H1 (cell line): ENCODE measurements around the gene MTR. TPM values are rescaled to one million over a fixed set of nuclear protein-coding genes. Genes with fewer than 3 reads are reported as not detected.

Experiments
- CTCF ChIA-PET: fragments of 300-600 bp; sonication (Branson Sonifier 250); formaldehyde crosslinking; loops from one replicate; lab custom pipeline; 2021; ENCODE audit not compliant: partially characterized antibody; lab: Charles Lee
- POLR2A ChIA-PET: fragments of 300-600 bp; sonication (Branson Sonifier 250); formaldehyde crosslinking; loops from one replicate; lab custom pipeline; 2021; ENCODE audit warnings: inconsistent platforms; ENCODE audit not compliant: partially characterized antibody; lab: Charles Lee
- DNase-seq, 2 experiments: peaks; one replicate each; pipeline versions ENCODE4 v3.0.0 to v3.0.0-alpha.2; 2010 to 2022; ENCODE audit warnings: low spot score in 2 of 2, low read depth in 1 of 2, mixed read lengths in 1 of 2
- FAIRE-seq: peaks from 2 replicates; lab custom pipeline; 2011; peaks lifted over from hg19 to GRCh38; lab: Jason Lieb, UNC
- H2AFZ ChIP-seq: 2 replicates; pipeline ENCODE4 v1.8.1; 2012; ENCODE audit warnings: low read length, inconsistent platforms
- H2AK5ac ChIP-seq: 2 replicates; pipeline ENCODE4 v1.6.1; 2013; ENCODE audit warnings: low read depth, low read length
- H2BK120ac ChIP-seq: replicated peaks from 2 replicates; pipeline ENCODE3; 2013; ENCODE audit warnings: low read depth, low read length, inconsistent platforms
- H2BK12ac ChIP-seq: 2 replicates; pipeline ENCODE4 v1.6.1; 2013; ENCODE audit warnings: low read depth, low read length
- H2BK15ac ChIP-seq: 2 replicates; pipeline ENCODE4 v1.6.1; 2013; ENCODE audit warnings: low read length
- H2BK20ac ChIP-seq: 2 replicates; pipeline ENCODE4 v1.6.1; 2013; ENCODE audit warnings: low read length
- H2BK5ac ChIP-seq: 2 replicates; pipeline ENCODE4 v1.6.1; 2013; ENCODE audit warnings: low read depth, low read length
- H3K14ac ChIP-seq: 2 replicates; pipeline ENCODE4 v1.6.1; 2013; ENCODE audit warnings: inconsistent platforms; ENCODE audit not compliant: insufficient read length
- H3K18ac ChIP-seq: 2 replicates; pipeline ENCODE4 v1.6.1; 2013; ENCODE audit warnings: low read length; ENCODE audit errors: extremely low read depth
- H3K23ac ChIP-seq: 2 replicates; pipeline ENCODE4 v1.6.1; 2013; ENCODE audit warnings: inconsistent platforms; ENCODE audit not compliant: insufficient read length
- H3K23me2 ChIP-seq: 2 replicates; pipeline ENCODE4 v1.6.1; 2013; ENCODE audit warnings: low read depth, low read length
- H3K27ac ChIP-seq: 2 replicates; pipeline ENCODE4 v1.6.1; 2011; ENCODE audit warnings: low read depth, low read length, inconsistent platforms
- H3K27me3 ChIP-seq, 4 experiments: replicated peaks in 1 of 4; 1 replicate in 1 of 4; 2 replicates in 3 of 4; pipeline versions ENCODE4 v1.6.1 to v1.8.1; 2011 to 2013; ENCODE audit warnings: low read length in 3 of 4, mild to moderate bottlenecking in 3 of 4, inconsistent platforms in 2 of 4, mixed read lengths in 2 of 4, moderate library complexity in 1 of 4; ENCODE audit not compliant: control insufficient read depth in 3 of 4, insufficient read depth in 3 of 4; ENCODE audit errors: extremely low read depth in 1 of 4
- H3K36me3 ChIP-seq, 4 experiments: 2 replicates each; pipeline versions ENCODE4 v1.6.1 to v1.8.1; 2011 to 2013; ENCODE audit warnings: mild to moderate bottlenecking in 4 of 4, low read length in 3 of 4, moderate library complexity in 2 of 4, control low read depth in 1 of 4, inconsistent platforms in 1 of 4; ENCODE audit not compliant: insufficient read depth in 4 of 4, control insufficient read depth in 2 of 4
- H3K4ac ChIP-seq: replicated peaks from 2 replicates; pipeline ENCODE3; 2013; ENCODE audit warnings: low read length, low read depth, mixed read lengths, inconsistent platforms; ENCODE audit not compliant: insufficient read length
- H3K4me1 ChIP-seq, 4 experiments: replicated peaks in 1 of 4; 1 replicate in 1 of 4; 2 replicates in 3 of 4; pipeline versions ENCODE4 v1.6.1 to v1.8.1; 2011 to 2013; ENCODE audit warnings: low read length in 3 of 4, inconsistent platforms in 2 of 4, mixed read lengths in 1 of 4; ENCODE audit not compliant: insufficient read depth in 4 of 4, control insufficient read depth in 3 of 4
- H3K4me2 ChIP-seq, 2 experiments: 2 replicates each; pipeline versions ENCODE4 v1.6.1 to v1.8.1; 2011 to 2013; ENCODE audit warnings: low read depth in 2 of 2, low read length in 2 of 2, control low read depth in 1 of 2, inconsistent platforms in 1 of 2, mild to moderate bottlenecking in 1 of 2; ENCODE audit not compliant: insufficient read depth in 1 of 2
- H3K4me3 ChIP-seq, 4 experiments: fragments of 200-600, 300-600 bp in 1 of 4; sonication (generic), shearing (Covaris generic), sonication (Bioruptor Twin) in 1 of 4; 2 replicates each; pipeline versions ENCODE4 v1.5.1 to v1.8.1; 2011 to 2016; ENCODE audit warnings: low read length in 4 of 4, low read depth in 3 of 4, control low read depth in 2 of 4, inconsistent platforms in 2 of 4, mild to moderate bottlenecking in 2 of 4, mixed read lengths in 1 of 4, moderate library complexity in 1 of 4; ENCODE audit not compliant: insufficient read depth in 2 of 4; ENCODE audit errors: extremely low read depth in 1 of 4
- H3K56ac ChIP-seq: replicated peaks from 2 replicates; pipeline ENCODE3; 2013; ENCODE audit warnings: low read depth, mild to moderate bottlenecking, mixed read lengths, low read length, inconsistent platforms; ENCODE audit not compliant: insufficient read length
- H3K79me1 ChIP-seq: 2 replicates; pipeline ENCODE4 v1.6.1; 2013; ENCODE audit warnings: low read depth, low read length, control low read depth
- H3K79me2 ChIP-seq, 2 experiments: 2 replicates each; pipeline versions ENCODE4 v1.6.1 to v1.8.1; 2012 to 2013; ENCODE audit warnings: low read length in 2 of 2, mild to moderate bottlenecking in 2 of 2, inconsistent platforms in 1 of 2; ENCODE audit not compliant: insufficient read depth in 2 of 2, control insufficient read depth in 1 of 2
- H3K9ac ChIP-seq, 4 experiments: replicated peaks in 1 of 4; 1 replicate in 1 of 4; 2 replicates in 3 of 4; pipeline versions ENCODE4 v1.6.1 to v1.8.1; 2011 to 2013; ENCODE audit warnings: low read depth in 3 of 4, low read length in 3 of 4, control low read depth in 2 of 4, mild to moderate bottlenecking in 2 of 4, moderate library complexity in 2 of 4, inconsistent platforms in 1 of 4; ENCODE audit errors: extremely low read depth in 1 of 4
- H3K9me3 ChIP-seq, 2 experiments: 2 replicates each; pipeline versions ENCODE4 v1.6.1 to v1.8.1; 2012 to 2013; ENCODE audit warnings: mild to moderate bottlenecking in 2 of 2, moderate library complexity in 2 of 2, control low read depth in 1 of 2, inconsistent platforms in 1 of 2, low read depth in 1 of 2, low read length in 1 of 2, mixed read lengths in 1 of 2; ENCODE audit not compliant: insufficient read depth in 2 of 2
- H4K20me1 ChIP-seq, 2 experiments: replicated peaks in 1 of 2; 2 replicates each; pipeline versions ENCODE3 to v1.8.1; 2011 to 2013; ENCODE audit warnings: inconsistent platforms in 2 of 2, low read length in 2 of 2, mild to moderate bottlenecking in 1 of 2; ENCODE audit not compliant: insufficient read depth in 2 of 2, control insufficient read depth in 1 of 2
- H4K5ac ChIP-seq: 2 replicates; pipeline ENCODE4 v1.6.1; 2013; ENCODE audit warnings: low read length, low read depth, mixed read lengths, inconsistent platforms; ENCODE audit not compliant: insufficient read length
- H4K8ac ChIP-seq: 2 replicates; pipeline ENCODE4 v1.8.0; 2013; ENCODE audit warnings: mild to moderate bottlenecking, moderate library complexity, low read length, inconsistent platforms; ENCODE audit not compliant: insufficient read depth; ENCODE audit errors: extremely low read depth
- H4K91ac ChIP-seq: replicated peaks from 2 replicates; pipeline ENCODE3; 2013; ENCODE audit warnings: low read length, mixed read lengths, inconsistent platforms; ENCODE audit not compliant: insufficient read length
- BRCA1 ChIP-seq: IDR thresholded peaks from 2 replicates; pipeline ENCODE4 v1.6.1; 2012; ENCODE audit warnings: low read depth, low read length, improper control_type of control experiment
- CBX5 ChIP-seq: fragments of 300-800, 300-1000 bp; sonication (generic); IDR thresholded peaks from 2 replicates; pipeline ENCODE4 v1.7.1; 2016; ENCODE audit warnings: antibody characterized with exemption, low read length, low read depth
- CTCF ChIP-seq, 3 experiments: IDR thresholded peaks; 1 replicate in 2 of 3; 2 replicates in 1 of 3; pipeline versions ENCODE4 v1.5.1 to v1.6.1; 2011; ENCODE audit warnings: low read length in 3 of 3, mild to moderate bottlenecking in 3 of 3, inconsistent platforms in 2 of 3, low read depth in 1 of 3, moderate library complexity in 1 of 3; ENCODE audit not compliant: insufficient read depth in 1 of 3; ENCODE audit errors: control extremely low read depth in 1 of 3
- EP300 ChIP-seq, 2 experiments: IDR thresholded peaks; 1 replicate in 1 of 2; 2 replicates in 1 of 2; pipeline ENCODE4 v1.6.1; 2011 to 2012; ENCODE audit warnings: low read depth in 2 of 2, low read length in 2 of 2, mild to moderate bottlenecking in 2 of 2, borderline replicate concordance in 1 of 2, inconsistent platforms in 1 of 2, moderate library complexity in 1 of 2
- GTF2F1 ChIP-seq: IDR thresholded peaks from 2 replicates; pipeline ENCODE4 v1.6.1; 2012; ENCODE audit warnings: low read depth, low read length, improper control_type of control experiment, borderline replicate concordance
- MAFK ChIP-seq: IDR thresholded peaks from 2 replicates; pipeline ENCODE4 v1.6.1; 2012; ENCODE audit warnings: low read depth, mild to moderate bottlenecking, improper control_type of control experiment, low read length
- POU5F1 ChIP-seq: IDR thresholded peaks from 2 replicates; pipeline ENCODE4 v1.6.1; 2011; ENCODE audit warnings: low read depth, mild to moderate bottlenecking, low read length, moderate library complexity
- RAD21 ChIP-seq, 2 experiments: IDR thresholded peaks in 1 of 2; conservative IDR thresholded peaks in 1 of 2; 2 replicates each; pipeline ENCODE4 v1.6.1; 2011; ENCODE audit warnings: low read depth in 2 of 2, low read length in 2 of 2, improper control_type of control experiment in 1 of 2, inconsistent platforms in 1 of 2, mild to moderate bottlenecking in 1 of 2, moderate library complexity in 1 of 2
- SIN3A ChIP-seq, 2 experiments: IDR thresholded peaks in 1 of 2; conservative IDR thresholded peaks in 1 of 2; 2 replicates each; pipeline ENCODE4 v1.6.1; 2011 to 2012; ENCODE audit warnings: low read length in 2 of 2, improper control_type of control experiment in 1 of 2, low read depth in 1 of 2, mild to moderate bottlenecking in 1 of 2
- SUZ12 ChIP-seq: fragments of 200-600 bp; sonication (generic); IDR thresholded peaks from 2 replicates; pipeline ENCODE4 v1.6.1; 2012; ENCODE audit warnings: mild to moderate bottlenecking, inconsistent platforms, low read length, moderate library complexity, mixed read lengths
- WGBS, 2 experiments: shearing (Covaris generic) in 1 of 2; methylation state at CpG; one replicate each; pipeline versions ENCODE4 v1.1.6 to v1.1.7; 2013 to 2015; ENCODE audit warnings: low lambda C conversion rate in 2 of 2, mixed read lengths in 2 of 2, inconsistent platforms in 1 of 2, low coverage in 1 of 2, missing lambda C conversion rate in 1 of 2; ENCODE audit not compliant: insufficient replicate concordance in 2 of 2, insufficient coverage in 1 of 2, insufficient read length in 1 of 2; ENCODE audit errors: extremely low coverage in 1 of 2, missing lambda C conversion rate in 1 of 2; 5-methylcytosine and 5-hydroxymethylcytosine counted together
- polyA plus RNA-seq, 7 experiments: library from polyadenylated mRNA; depleted of rRNA in 3 of 7; stranded (reverse) in 5 of 7; unstranded in 2 of 7; fragments of >200 nt in 5 of 7; fragments of 200-250 nt in 2 of 7; gene quantifications; 1 replicate in 5 of 7; 2 replicates in 1 of 7; 4 replicates in 1 of 7; pipeline versions ENCODE4 v1.2.1 to v1.2.3, GENCODE V29; 2011 to 2013; ENCODE audit warnings: missing spikeins in 2 of 7, mixed read lengths in 2 of 7
- total RNA-seq: library from RNA; stranded (reverse); fragmentation: NEBNext Ultra II Directional; extraction: Animal tissue kit (Norgen Biotek cat#: 25700); gene quantifications from 2 replicates; pipeline ENCODE4 v1.2.1, GENCODE V29; 2021

MTR gene
- total and polyA plus RNA-seq, 2 of the 8 experiments (the other 6 are each of a cell fraction or from before 2014, with no cell fraction given), result 4.8 to 27.4 TPM

GRCh38 chr1:236875975-236876374 is 80.9 kb downstream of the MTR start:
- Histone ChIP-seq H3K4me3 (no peak overlapping the region), H4K91ac (no peak overlapping the region), H3K14ac (no peak overlapping the region), H3K9ac (no peak overlapping the region), H4K20me1 (no peaks in the 10 kb centered on the region), H4K5ac (no peak overlapping the region), H3K79me2 (no peaks in the 10 kb centered on the region), H3K4me1 (no peaks in the 10 kb centered on the region), H4K8ac (no peak overlapping the region), H3K27ac (no peak overlapping the region), H3K23me2 (no peaks in the 10 kb centered on the region), H2BK12ac (no peak overlapping the region), H3K4ac (no peak overlapping the region), H2BK5ac (no peak overlapping the region), H3K4me2 (no peak overlapping the region), H3K56ac (no peak overlapping the region), H3K27me3 (no peaks in the 10 kb centered on the region), H3K18ac (no peak overlapping the region), H2AK5ac (no peak overlapping the region), H3K9me3 (no peaks in the 10 kb centered on the region), H2BK20ac (no peak overlapping the region), H2BK15ac (no peak overlapping the region), H2BK120ac (no peak overlapping the region), H2AFZ (no peak overlapping the region), H3K23ac (no peak overlapping the region), H3K79me1 (no peaks in the 10 kb centered on the region), H3K36me3 (peaks cover 0 to 5% (median 1%) of the 10 kb centered on the region in 4 experiments; a peak in 3 of 8 replicates)
- ChIA-PET CTCF (no interaction called here), POLR2A (no interaction called here)
- no peak for TF ChIP-seq CBX5
- TF ChIP-seq MAFK, result no peak
- no peak for TF ChIP-seq EP300 (IDR thresholded peaks at IDR 0.05; ENCODE audit: borderline replicate concordance in 1 of 2, low read depth in 2 of 2, low read length in 2 of 2)
- TF ChIP-seq BRCA1, result no peak
- no peak for TF ChIP-seq SIN3A (conservative IDR thresholded peaks at IDR 0.05 in 1 of 2, IDR thresholded peaks at IDR 0.05 in 1 of 2; ENCODE audit: low read depth in 1 of 2, low read length in 2 of 2)
- TF ChIP-seq CTCF (IDR thresholded peaks at IDR 0.05; ENCODE audit: control extremely low read depth in 1 of 3, insufficient read depth in 1 of 3, low read depth in 1 of 3, low read length in 3 of 3), result no peak
- no peak for TF ChIP-seq POU5F1
- no peak for TF ChIP-seq GTF2F1
- no peak for TF ChIP-seq RAD21 (IDR thresholded peaks at IDR 0.05 in 1 of 2, conservative IDR thresholded peaks at IDR 0.05 in 1 of 2; ENCODE audit: low read depth in 2 of 2, low read length in 2 of 2)
- TF ChIP-seq SUZ12, result no peak
- DNase-seq (no peak), FAIRE-seq (no peak)
- WGBS, 2 experiments, result 92% methylated on average over 5 of the region's 5 CpGs; no CpG with 5 or more reads in 1 of the 2 experiments
